ENCODE data around the gene BANF2.
"Not testable (repeated sequence)": the region's sequence is repeated elsewhere in the genome, so short reads cannot be mapped to it uniquely, and the experiment has no call there.

BANF2 gene

GRCh38 chr20:17657898-17658647 lies 41.7 kb upstream of the BANF2 start:
- Histone ChIP-seq H3K27ac (ENCODE audit: low read length) (no peak overlapping the region), H3K36me3 (ENCODE audit: control insufficient read depth, low read depth, low read length) (peaks cover 18% of the 10 kb centered on the region)

GRCh38 chr20:17658648-17658993 lies 41.1 kb upstream of the BANF2 start:
- Histone ChIP-seq H3K36me3 (ENCODE audit: control insufficient read depth, low read depth, low read length) (peaks cover 18% of the 10 kb centered on the region), H3K27me3 (ENCODE audit: control insufficient read depth, insufficient read depth, low read length) (no peaks in the 10 kb centered on the region), H3K9me3 (ENCODE audit: control insufficient read depth, low read depth, low read length) (no peaks in the 10 kb centered on the region), H3K4me1 (ENCODE audit: control insufficient read depth, low read depth, low read length) (peaks cover 24% of the 10 kb centered on the region), H3K4me3 (ENCODE audit: low read length) (no peak overlapping the region), H3K27ac (ENCODE audit: low read length) (no peak overlapping the region), H3K9ac (ENCODE audit: low read length) (no peak overlapping the region)

More at GRCh38 chr20:17657898-17658647, 41.7 kb upstream of the BANF2 start:
- H3K27me3 ChIP-seq (ENCODE audit: control insufficient read depth, insufficient read depth, low read length) = no peaks in the 10 kb centered on the region
- no peak overlapping the region for H3K9ac ChIP-seq (ENCODE audit: low read length)
- no peaks in the 10 kb centered on the region for H3K9me3 ChIP-seq (ENCODE audit: control insufficient read depth, low read depth, low read length)
- no peak overlapping the region for H3K4me3 ChIP-seq (ENCODE audit: low read length)
- peaks cover 19% of the 10 kb centered on the region for H3K4me1 ChIP-seq (ENCODE audit: control insufficient read depth, low read depth, low read length)

GRCh38 chr20:17659344-17659743 lies 40.4 kb upstream of the BANF2 start:
- H3K4me3 ChIP-seq (ENCODE audit: low read length); H3K27me3 ChIP-seq (ENCODE audit: control insufficient read depth, insufficient read depth, low read length); H3K27ac ChIP-seq (ENCODE audit: low read length); H3K9ac ChIP-seq (ENCODE audit: low read length); H3K9me3 ChIP-seq (ENCODE audit: control insufficient read depth, low read depth, low read length): not testable (repeated sequence)
- Histone ChIP-seq H3K36me3 (ENCODE audit: control insufficient read depth, low read depth, low read length) (peaks cover 14% of the 10 kb centered on the region), H3K4me1 (ENCODE audit: control insufficient read depth, low read depth, low read length) (peaks cover 32% of the 10 kb centered on the region)

- Histone ChIP-seq H3K36me3 (ENCODE audit: control insufficient read depth, low read depth, low read length) (peaks cover 14% of the 10 kb centered on the region), H3K9ac (ENCODE audit: low read length) (no peak overlapping the region), H3K27ac (ENCODE audit: low read length) (no peak overlapping the region), H3K4me3 (ENCODE audit: low read length) (no peak overlapping the region), H3K4me1 (ENCODE audit: control insufficient read depth, low read depth, low read length) (peaks cover 31% of the 10 kb centered on the region), H3K9me3 (ENCODE audit: control insufficient read depth, low read depth, low read length) (no peaks in the 10 kb centered on the region), H3K27me3 (ENCODE audit: control insufficient read depth, insufficient read depth, low read length) (no peaks in the 10 kb centered on the region)
These were observed 40.0 kb upstream of the BANF2 start for GRCh38 chr20:17659801-17660200.

- Histone ChIP-seq H3K9ac (ENCODE audit: low read length) (no peak overlapping the region), H3K4me3 (ENCODE audit: low read length) (no peak overlapping the region), H3K36me3 (ENCODE audit: control insufficient read depth, low read depth, low read length) (peaks cover 14% of the 10 kb centered on the region), H3K4me1 (ENCODE audit: control insufficient read depth, low read depth, low read length) (peaks cover 23% of the 10 kb centered on the region), H3K27me3 (ENCODE audit: control insufficient read depth, insufficient read depth, low read length) (no peaks in the 10 kb centered on the region), H3K27ac (ENCODE audit: low read length) (no peak overlapping the region), H3K9me3 (ENCODE audit: control insufficient read depth, low read depth, low read length) (no peaks in the 10 kb centered on the region)
These were observed 39.1 kb upstream of the BANF2 start for GRCh38 chr20:17660667-17661066.

- H3K36me3 ChIP-seq (ENCODE audit: control insufficient read depth, low read depth, low read length) = peaks cover 14% of the 10 kb centered on the region
- H3K9me3 ChIP-seq (ENCODE audit: control insufficient read depth, low read depth, low read length) = no peaks in the 10 kb centered on the region
- H3K4me1 ChIP-seq (ENCODE audit: control insufficient read depth, low read depth, low read length) = peaks cover 24% of the 10 kb centered on the region
- no peaks in the 10 kb centered on the region for H3K27me3 ChIP-seq (ENCODE audit: control insufficient read depth, insufficient read depth, low read length)
- H3K27ac ChIP-seq (ENCODE audit: low read length) = no peak overlapping the region
- no peak overlapping the region for H3K9ac ChIP-seq (ENCODE audit: low read length)
- no peak overlapping the region for H3K4me3 ChIP-seq (ENCODE audit: low read length)
These were observed 38.5 kb upstream of the BANF2 start for GRCh38 chr20:17661121-17661744.

- Histone ChIP-seq H3K4me3 (ENCODE audit: low read length) (no peak overlapping the region), H3K9ac (ENCODE audit: low read length) (no peak overlapping the region), H3K27ac (ENCODE audit: low read length) (no peak overlapping the region), H3K36me3 (ENCODE audit: control insufficient read depth, low read depth, low read length) (peaks cover 14% of the 10 kb centered on the region), H3K27me3 (ENCODE audit: control insufficient read depth, insufficient read depth, low read length) (no peaks in the 10 kb centered on the region), H3K4me1 (ENCODE audit: control insufficient read depth, low read depth, low read length) (peaks cover 25% of the 10 kb centered on the region), H3K9me3 (ENCODE audit: control insufficient read depth, low read depth, low read length) (no peaks in the 10 kb centered on the region)
These were observed 37.3 kb upstream of the BANF2 start for GRCh38 chr20:17662333-17663039.

- Histone ChIP-seq H3K4me1 (ENCODE audit: control insufficient read depth, low read depth, low read length) (peaks cover 25% of the 10 kb centered on the region), H3K9ac (ENCODE audit: low read length) (no peak overlapping the region), H3K4me3 (ENCODE audit: low read length) (no peak overlapping the region), H3K9me3 (ENCODE audit: control insufficient read depth, low read depth, low read length) (no peaks in the 10 kb centered on the region), H3K36me3 (ENCODE audit: control insufficient read depth, low read depth, low read length) (peaks cover 12% of the 10 kb centered on the region), H3K27me3 (ENCODE audit: control insufficient read depth, insufficient read depth, low read length) (no peaks in the 10 kb centered on the region), H3K27ac (ENCODE audit: low read length) (no peak overlapping the region)
These were observed 36.7 kb upstream of the BANF2 start for GRCh38 chr20:17663040-17663399.

- Histone ChIP-seq H3K9me3 (ENCODE audit: control insufficient read depth, low read depth, low read length) (no peaks in the 10 kb centered on the region), H3K27me3 (ENCODE audit: control insufficient read depth, insufficient read depth, low read length) (no peaks in the 10 kb centered on the region), H3K9ac (ENCODE audit: low read length) (no peak overlapping the region), H3K4me1 (ENCODE audit: control insufficient read depth, low read depth, low read length) (peaks cover 25% of the 10 kb centered on the region), H3K4me3 (ENCODE audit: low read length) (no peak overlapping the region), H3K36me3 (ENCODE audit: control insufficient read depth, low read depth, low read length) (peaks cover 8% of the 10 kb centered on the region), H3K27ac (ENCODE audit: low read length) (no peak overlapping the region)
These were observed 36.3 kb upstream of the BANF2 start for GRCh38 chr20:17663486-17663885.

- H3K9ac ChIP-seq (ENCODE audit: low read length) = no peak overlapping the region
- H3K27ac ChIP-seq (ENCODE audit: low read length) = no peak overlapping the region
- H3K36me3 ChIP-seq (ENCODE audit: control insufficient read depth, low read depth, low read length) = peaks cover 6% of the 10 kb centered on the region
- H3K4me1 ChIP-seq (ENCODE audit: control insufficient read depth, low read depth, low read length) = peaks cover 25% of the 10 kb centered on the region
- H3K9me3 ChIP-seq (ENCODE audit: control insufficient read depth, low read depth, low read length) = no peaks in the 10 kb centered on the region
- H3K4me3 ChIP-seq (ENCODE audit: low read length) = no peak overlapping the region
- H3K27me3 ChIP-seq (ENCODE audit: control insufficient read depth, insufficient read depth, low read length) = no peaks in the 10 kb centered on the region
These were observed 35.6 kb upstream of the BANF2 start for GRCh38 chr20:17664025-17664633.

- Histone ChIP-seq H3K36me3 (ENCODE audit: control insufficient read depth, low read depth, low read length) (no peaks in the 10 kb centered on the region), H3K27me3 (ENCODE audit: control insufficient read depth, insufficient read depth, low read length) (no peaks in the 10 kb centered on the region), H3K4me3 (ENCODE audit: low read length) (no peak overlapping the region), H3K27ac (ENCODE audit: low read length) (no peak overlapping the region), H3K9me3 (ENCODE audit: control insufficient read depth, low read depth, low read length) (no peaks in the 10 kb centered on the region), H3K9ac (ENCODE audit: low read length) (no peak overlapping the region), H3K4me1 (ENCODE audit: control insufficient read depth, low read depth, low read length) (peaks cover 25% of the 10 kb centered on the region)
These were observed 34.0 kb upstream of the BANF2 start for GRCh38 chr20:17665756-17666155.

Measured in iPS-18a (cell line).